ENCODE results near the gene AXIN2.
A peak's percentile ranks its signal among the peaks of the same experiment; 100 is the strongest.

The AXIN2 gene

GRCh38 chr17:65553646-65554552 lies 7.5 kb downstream of the AXIN2 start:
- peak; percentile 3 for DNase-seq

GRCh38 chr17:65553009-65553645 lies 8.3 kb downstream of the AXIN2 start:
- no peak for DNase-seq

- no peak for DNase-seq
Measured at GRCh38 chr17:65552214-65552613, 9.2 kb downstream of the AXIN2 start.

- no peak for DNase-seq
Measured at GRCh38 chr17:65551267-65552040, 10.0 kb downstream of the AXIN2 start.

- no peak for DNase-seq
Measured at GRCh38 chr17:65550758-65551157, 10.7 kb downstream of the AXIN2 start.

GRCh38 chr17:65550075-65550662 lies 11.3 kb downstream of the AXIN2 start:
- DNase-seq, result no peak

GRCh38 chr17:65548269-65548969 lies 13.0 kb downstream of the AXIN2 start:
- no peak for DNase-seq

GRCh38 chr17:65547253-65547670 lies 14.2 kb downstream of the AXIN2 start:
- DNase-seq, result no peak

GRCh38 chr17:65546579-65546978 lies 14.9 kb downstream of the AXIN2 start:
- DNase-seq, result no peak

- no peak for DNase-seq
Measured at GRCh38 chr17:65545705-65546523, 15.5 kb downstream of the AXIN2 start.

GRCh38 chr17:65544672-65545071 lies 16.8 kb downstream of the AXIN2 start:
- no peak for DNase-seq

- DNase-seq, result no peak
Measured at GRCh38 chr17:65542610-65543009, 18.8 kb downstream of the AXIN2 start.

- no peak for DNase-seq
Measured at GRCh38 chr17:65542067-65542466, 19.4 kb downstream of the AXIN2 start.

GRCh38 chr17:65541453-65541852 lies 20.0 kb downstream of the AXIN2 start:
- no peak for DNase-seq

GRCh38 chr17:65539630-65540266 lies 21.7 kb downstream of the AXIN2 start:
- DNase-seq, result no peak

GRCh38 chr17:65538675-65539529 lies 22.5 kb downstream of the AXIN2 start:
- DNase-seq, result no peak

GRCh38 chr17:65537845-65538674 lies 23.4 kb downstream of the AXIN2 start:
- DNase-seq, result peak; percentile 38

GRCh38 chr17:65537343-65537844 lies 24.1 kb downstream of the AXIN2 start:
- DNase-seq, result no peak
